ENCODE results near the gene REXO4. TPM values are rescaled to one million over a fixed set of nuclear protein-coding genes. Genes with fewer than 3 reads are reported as not detected.

Gene REXO4
- total and polyA plus RNA-seq, 9 of the 15 experiments (the other 6 are each of a cell fraction or from before 2014, with no cell fraction given) = 3.4 to 72.9 (median 31.1) TPM

DNA sequence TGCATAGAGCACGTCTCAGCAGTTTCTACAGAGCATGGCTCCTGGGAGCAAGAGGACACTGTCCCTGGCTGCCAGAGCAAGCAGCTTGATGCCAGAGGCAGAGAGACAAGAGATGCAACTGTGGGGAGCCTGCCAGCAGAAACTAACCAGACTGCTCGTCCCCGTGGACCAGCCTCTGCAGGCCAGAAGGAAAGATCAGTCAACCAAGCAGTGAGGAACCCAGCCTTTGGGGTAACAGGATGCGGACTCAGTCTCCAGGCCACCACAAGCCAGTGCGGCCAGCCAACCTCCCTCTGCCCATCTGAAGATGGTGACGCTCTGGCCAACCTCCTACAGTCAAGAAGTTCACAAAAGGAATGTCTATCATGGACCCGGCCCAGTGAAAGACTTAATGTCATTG is 45.7 kb downstream of the REXO4 start (continued):
- TF ChIP-seq HMGN3 (IDR thresholded peaks at IDR 0.05; ENCODE audit: borderline replicate concordance, extremely low read depth, insufficient read length, low read depth, low read length) = no peak
- TF ChIP-seq, protein P1, sequence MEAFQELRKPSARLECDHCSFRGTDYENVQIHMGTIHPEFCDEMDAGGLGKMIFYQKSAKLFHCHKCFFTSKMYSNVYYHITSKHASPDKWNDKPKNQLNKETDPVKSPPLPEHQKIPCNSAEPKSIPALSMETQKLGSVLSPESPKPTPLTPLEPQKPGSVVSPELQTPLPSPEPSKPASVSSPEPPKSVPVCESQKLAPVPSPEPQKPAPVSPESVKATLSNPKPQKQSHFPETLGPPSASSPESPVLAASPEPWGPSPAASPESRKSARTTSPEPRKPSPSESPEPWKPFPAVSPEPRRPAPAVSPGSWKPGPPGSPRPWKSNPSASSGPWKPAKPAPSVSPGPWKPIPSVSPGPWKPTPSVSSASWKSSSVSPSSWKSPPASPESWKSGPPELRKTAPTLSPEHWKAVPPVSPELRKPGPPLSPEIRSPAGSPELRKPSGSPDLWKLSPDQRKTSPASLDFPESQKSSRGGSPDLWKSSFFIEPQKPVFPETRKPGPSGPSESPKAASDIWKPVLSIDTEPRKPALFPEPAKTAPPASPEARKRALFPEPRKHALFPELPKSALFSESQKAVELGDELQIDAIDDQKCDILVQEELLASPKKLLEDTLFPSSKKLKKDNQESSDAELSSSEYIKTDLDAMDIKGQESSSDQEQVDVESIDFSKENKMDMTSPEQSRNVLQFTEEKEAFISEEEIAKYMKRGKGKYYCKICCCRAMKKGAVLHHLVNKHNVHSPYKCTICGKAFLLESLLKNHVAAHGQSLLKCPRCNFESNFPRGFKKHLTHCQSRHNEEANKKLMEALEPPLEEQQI (IDR thresholded peaks at IDR 0.05) = no peak
- no peak for TF ChIP-seq FOXJ3 (CRISPR knock-in tag; IDR thresholded peaks at IDR 0.05)
- TF ChIP-seq, protein P2, sequence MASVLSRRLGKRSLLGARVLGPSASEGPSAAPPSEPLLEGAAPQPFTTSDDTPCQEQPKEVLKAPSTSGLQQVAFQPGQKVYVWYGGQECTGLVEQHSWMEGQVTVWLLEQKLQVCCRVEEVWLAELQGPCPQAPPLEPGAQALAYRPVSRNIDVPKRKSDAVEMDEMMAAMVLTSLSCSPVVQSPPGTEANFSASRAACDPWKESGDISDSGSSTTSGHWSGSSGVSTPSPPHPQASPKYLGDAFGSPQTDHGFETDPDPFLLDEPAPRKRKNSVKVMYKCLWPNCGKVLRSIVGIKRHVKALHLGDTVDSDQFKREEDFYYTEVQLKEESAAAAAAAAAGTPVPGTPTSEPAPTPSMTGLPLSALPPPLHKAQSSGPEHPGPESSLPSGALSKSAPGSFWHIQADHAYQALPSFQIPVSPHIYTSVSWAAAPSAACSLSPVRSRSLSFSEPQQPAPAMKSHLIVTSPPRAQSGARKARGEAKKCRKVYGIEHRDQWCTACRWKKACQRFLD (CRISPR knock-in tag; IDR thresholded peaks at IDR 0.05) = no peak
- TF ChIP-seq, protein P3, sequence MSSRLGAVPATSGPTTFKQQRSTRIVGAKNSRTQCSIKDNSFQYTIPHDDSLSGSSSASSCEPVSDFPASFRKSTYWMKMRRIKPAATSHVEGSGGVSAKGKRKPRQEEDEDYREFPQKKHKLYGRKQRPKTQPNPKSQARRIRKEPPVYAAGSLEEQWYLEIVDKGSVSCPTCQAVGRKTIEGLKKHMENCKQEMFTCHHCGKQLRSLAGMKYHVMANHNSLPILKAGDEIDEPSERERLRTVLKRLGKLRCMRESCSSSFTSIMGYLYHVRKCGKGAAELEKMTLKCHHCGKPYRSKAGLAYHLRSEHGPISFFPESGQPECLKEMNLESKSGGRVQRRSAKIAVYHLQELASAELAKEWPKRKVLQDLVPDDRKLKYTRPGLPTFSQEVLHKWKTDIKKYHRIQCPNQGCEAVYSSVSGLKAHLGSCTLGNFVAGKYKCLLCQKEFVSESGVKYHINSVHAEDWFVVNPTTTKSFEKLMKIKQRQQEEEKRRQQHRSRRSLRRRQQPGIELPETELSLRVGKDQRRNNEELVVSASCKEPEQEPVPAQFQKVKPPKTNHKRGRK (tag; IDR thresholded peaks at IDR 0.05) = no peak
- no peak for TF ChIP-seq YY1 (IDR thresholded peaks at IDR 0.05; ENCODE audit: borderline replicate concordance in 1 of 3, control insufficient read depth in 1 of 3, extremely low read depth in 1 of 3, insufficient read depth in 3 of 3, insufficient read length in 1 of 3, insufficient replicate concordance in 2 of 3, low read depth in 1 of 3, low read length in 2 of 3)
- TF ChIP-seq ZBTB1 (CRISPR knock-in tag; IDR thresholded peaks at IDR 0.05; ENCODE audit: borderline replicate concordance, low read depth) = 0 out of 2 replicates have a peak, but pooled peaks have one; percentile 11
- TF ChIP-seq NELFE (IDR thresholded peaks at IDR 0.05; ENCODE audit: insufficient read depth, insufficient read length) = no peak
- TF ChIP-seq NFE2 (IDR thresholded peaks at IDR 0.05; ENCODE audit: low read depth) = no peak
- TF ChIP-seq, protein P4, sequence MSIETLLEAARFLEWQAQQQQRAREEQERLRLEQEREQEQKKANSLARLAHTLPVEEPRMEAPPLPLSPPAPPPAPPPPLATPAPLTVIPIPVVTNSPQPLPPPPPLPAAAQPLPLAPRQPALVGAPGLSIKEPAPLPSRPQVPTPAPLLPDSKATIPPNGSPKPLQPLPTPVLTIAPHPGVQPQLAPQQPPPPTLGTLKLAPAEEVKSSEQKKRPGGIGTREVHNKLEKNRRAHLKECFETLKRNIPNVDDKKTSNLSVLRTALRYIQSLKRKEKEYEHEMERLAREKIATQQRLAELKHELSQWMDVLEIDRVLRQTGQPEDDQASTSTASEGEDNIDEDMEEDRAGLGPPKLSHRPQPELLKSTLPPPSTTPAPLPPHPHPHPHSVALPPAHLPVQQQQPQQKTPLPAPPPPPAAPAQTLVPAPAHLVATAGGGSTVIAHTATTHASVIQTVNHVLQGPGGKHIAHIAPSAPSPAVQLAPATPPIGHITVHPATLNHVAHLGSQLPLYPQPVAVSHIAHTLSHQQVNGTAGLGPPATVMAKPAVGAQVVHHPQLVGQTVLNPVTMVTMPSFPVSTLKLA (conservative IDR thresholded peaks at IDR 0.05) = no peak
- TF ChIP-seq SMAD1 (IDR thresholded peaks at IDR 0.05; ENCODE audit: low read depth, low read length, partially characterized antibody) = no peak
- TF ChIP-seq GABPB1 (CRISPR knock-in tag; IDR thresholded peaks at IDR 0.05) = peak; percentile 21; the same call in 1 of the 2 replicates
- TF ChIP-seq, protein P5, sequence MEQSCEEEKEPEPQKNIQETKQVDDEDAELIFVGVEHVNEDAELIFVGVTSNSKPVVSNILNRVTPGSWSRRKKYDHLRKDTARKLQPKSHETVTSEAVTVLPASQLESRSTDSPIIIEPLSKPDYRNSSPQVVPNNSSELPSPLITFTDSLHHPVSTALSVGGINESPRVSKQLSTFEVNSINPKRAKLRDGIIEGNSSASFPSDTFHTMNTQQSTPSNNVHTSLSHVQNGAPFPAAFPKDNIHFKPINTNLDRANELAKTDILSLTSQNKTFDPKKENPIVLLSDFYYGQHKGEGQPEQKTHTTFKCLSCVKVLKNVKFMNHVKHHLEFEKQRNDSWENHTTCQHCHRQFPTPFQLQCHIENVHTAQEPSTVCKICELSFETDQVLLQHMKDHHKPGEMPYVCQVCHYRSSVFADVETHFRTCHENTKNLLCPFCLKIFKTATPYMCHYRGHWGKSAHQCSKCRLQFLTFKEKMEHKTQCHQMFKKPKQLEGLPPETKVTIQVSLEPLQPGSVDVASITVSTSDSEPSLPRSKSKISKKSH (CRISPR knock-in tag; IDR thresholded peaks at IDR 0.05) = no peak
- TF ChIP-seq BCL6 (CRISPR knock-in tag; IDR thresholded peaks at IDR 0.05) = no peak
